ENCODE results near the gene LYZL1. TPM values are rescaled to one million over a fixed set of nuclear protein-coding genes. Genes with fewer than 3 reads are reported as not detected.

Gene LYZL1
- total and polyA plus RNA-seq, 9 of the 15 experiments (the other 6 are each of a cell fraction or from before 2014, with no cell fraction given): not detected

DNA sequence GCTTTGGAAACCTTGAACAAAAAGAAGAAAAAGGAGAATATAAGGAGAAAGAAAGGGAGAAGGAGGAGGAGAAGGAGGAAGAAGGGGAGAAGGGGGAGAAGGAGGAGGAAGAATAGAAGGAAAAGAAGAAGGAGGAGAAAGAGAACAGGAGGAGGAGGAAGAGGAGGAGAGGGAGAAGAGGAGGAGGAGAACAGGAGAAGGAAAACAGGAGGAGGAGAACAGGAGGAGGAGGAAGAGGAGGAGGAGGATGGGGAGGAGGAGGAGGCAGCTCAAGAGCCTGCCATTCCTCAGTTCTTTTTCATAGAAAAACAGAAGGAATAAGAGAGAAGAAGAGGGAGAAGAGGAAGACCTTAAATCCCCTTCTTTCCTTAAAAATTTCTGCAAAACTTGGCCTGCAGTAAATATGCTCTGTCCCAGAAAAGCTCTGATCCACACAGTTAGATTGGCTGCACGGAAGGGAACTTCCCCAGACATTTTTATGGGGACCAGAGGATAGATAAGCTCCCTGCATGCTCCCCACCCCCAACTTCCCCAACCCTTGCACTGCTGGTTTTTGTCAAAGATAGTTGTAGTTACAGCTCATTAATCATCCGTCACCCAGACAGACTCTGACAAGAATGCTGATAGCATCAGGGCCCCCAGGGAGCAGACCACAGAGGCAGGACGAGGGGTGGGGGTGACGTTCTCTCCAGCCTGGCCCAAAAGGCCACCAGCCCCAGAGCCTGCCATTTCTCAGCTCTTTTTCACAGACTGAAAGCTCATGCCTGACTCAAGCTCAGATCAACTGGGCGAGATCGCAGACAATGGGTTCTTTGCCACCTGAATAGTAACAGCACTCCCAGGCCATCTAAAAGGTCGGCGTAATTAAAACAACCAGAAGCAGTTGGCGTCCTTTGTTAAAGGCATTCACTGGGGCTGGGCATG lies 34.5 kb upstream of the LYZL1 start:
- H3K4me2 ChIP-seq (ENCODE audit: insufficient read depth, low read length): peak overlapping the region; percentile 33; the same call in 1 of the 2 replicates
- 3% methylated on average over 9 of the region's 9 CpGs for WGBS (ENCODE audit: insufficient coverage, low coverage, missing lambda C conversion rate)
- H2AFZ ChIP-seq (ENCODE audit: low read depth, low read length): no peak overlapping the region
- no peak overlapping the region for H3K4me3 ChIP-seq
- H3K9ac ChIP-seq (ENCODE audit: insufficient read depth in 1 of 2, low read depth in 2 of 2, low read length in 2 of 2): no peak overlapping the region
- H3K9me1 ChIP-seq (ENCODE audit: control insufficient read depth, insufficient read depth, low read length): no peaks in the 10 kb centered on the region
- H3K27ac ChIP-seq (ENCODE audit: extremely low read depth, low read depth, low read length): no peak overlapping the region
- ATAC-seq (peak; percentile 80), DNase-seq (ENCODE audit: extremely low read depth in 1 of 4, low spot score in 3 of 4) (peak; percentile 58 to 83 (median 66)), FAIRE-seq (peak; percentile 86)
- H3K79me2 ChIP-seq (ENCODE audit: control insufficient read depth, insufficient read depth, low read length): no peaks in the 10 kb centered on the region
- intact Hi-C loops (cut with micrococcal nuclease) (no loop called here), in situ Hi-C loops (cut with MboI) (no loop called here)
- no peaks in the 10 kb centered on the region for H3K9me3 ChIP-seq (replicated peaks; ENCODE audit: control insufficient read depth, insufficient read depth, low read depth, low read length)
- peaks cover 0 to 18% of the 10 kb centered on the region in 2 experiments; a peak in 2 of 5 replicates for H3K27me3 ChIP-seq (ENCODE audit: control insufficient read depth in 2 of 2, insufficient read depth in 2 of 2, low read length in 2 of 2)
- ChIA-PET CTCF (ENCODE audit: low intra/inter-chr PET ratio) (no interaction called here), POLR2A (interaction anchor here (0.6 to 1.0 kb wide), 2 partner anchors 9 to 156 kb away, joined by 3 to 5 read pairs; no protein-coding TSS in a partner anchor)
- no TSS peak for BruUV-seq (replicated peaks)
- no peaks in the 10 kb centered on the region for H4K20me1 ChIP-seq (replicated peaks; ENCODE audit: control insufficient read depth, insufficient read depth, low read length)
- H3K36me3 ChIP-seq (ENCODE audit: control insufficient read depth, insufficient read depth, low read length): no peaks in the 10 kb centered on the region
- peaks cover 10 to 39% of the 10 kb centered on the region in 2 experiments for H3K4me1 ChIP-seq (replicated peaks in 1 of 2; ENCODE audit: control insufficient read depth in 2 of 2, insufficient read depth in 2 of 2, low read length in 2 of 2)
- TF ChIP-seq EP300 (IDR thresholded peaks at IDR 0.05; ENCODE audit: low read length) (peak; percentile 74), CBFA2T3 (IDR thresholded peaks at IDR 0.05) (peak; percentile 65), ZNF165 (CRISPR knock-in tag; IDR thresholded peaks at IDR 0.05; ENCODE audit: borderline replicate concordance) (no peak), ZBTB7A (IDR thresholded peaks at IDR 0.05; ENCODE audit: borderline replicate concordance, control insufficient read depth, low read depth, low read length) (no peak), HMG20B (CRISPR knock-in tag; IDR thresholded peaks at IDR 0.05) (no peak), TEAD4 (IDR thresholded peaks at IDR 0.05; ENCODE audit: low read length) (peak; percentile 63; the same call in 1 of the 2 replicates), TEAD4 (CRISPR knock-in tag; IDR thresholded peaks at IDR 0.05; ENCODE audit: borderline replicate concordance) (no peak), MBD2 (IDR thresholded peaks at IDR 0.05; ENCODE audit: borderline replicate concordance, low read depth) (peak; percentile 30; the same call in 1 of the 2 replicates), L3MBTL2 (IDR thresholded peaks at IDR 0.05) (peak; percentile 23; the same call in 1 of the 2 replicates), ATF7 (IDR thresholded peaks at IDR 0.05) (peak; percentile 70), ZFPM2 (CRISPR knock-in tag; IDR thresholded peaks at IDR 0.05) (no peak)
- TF ChIP-seq, protein P1, sequence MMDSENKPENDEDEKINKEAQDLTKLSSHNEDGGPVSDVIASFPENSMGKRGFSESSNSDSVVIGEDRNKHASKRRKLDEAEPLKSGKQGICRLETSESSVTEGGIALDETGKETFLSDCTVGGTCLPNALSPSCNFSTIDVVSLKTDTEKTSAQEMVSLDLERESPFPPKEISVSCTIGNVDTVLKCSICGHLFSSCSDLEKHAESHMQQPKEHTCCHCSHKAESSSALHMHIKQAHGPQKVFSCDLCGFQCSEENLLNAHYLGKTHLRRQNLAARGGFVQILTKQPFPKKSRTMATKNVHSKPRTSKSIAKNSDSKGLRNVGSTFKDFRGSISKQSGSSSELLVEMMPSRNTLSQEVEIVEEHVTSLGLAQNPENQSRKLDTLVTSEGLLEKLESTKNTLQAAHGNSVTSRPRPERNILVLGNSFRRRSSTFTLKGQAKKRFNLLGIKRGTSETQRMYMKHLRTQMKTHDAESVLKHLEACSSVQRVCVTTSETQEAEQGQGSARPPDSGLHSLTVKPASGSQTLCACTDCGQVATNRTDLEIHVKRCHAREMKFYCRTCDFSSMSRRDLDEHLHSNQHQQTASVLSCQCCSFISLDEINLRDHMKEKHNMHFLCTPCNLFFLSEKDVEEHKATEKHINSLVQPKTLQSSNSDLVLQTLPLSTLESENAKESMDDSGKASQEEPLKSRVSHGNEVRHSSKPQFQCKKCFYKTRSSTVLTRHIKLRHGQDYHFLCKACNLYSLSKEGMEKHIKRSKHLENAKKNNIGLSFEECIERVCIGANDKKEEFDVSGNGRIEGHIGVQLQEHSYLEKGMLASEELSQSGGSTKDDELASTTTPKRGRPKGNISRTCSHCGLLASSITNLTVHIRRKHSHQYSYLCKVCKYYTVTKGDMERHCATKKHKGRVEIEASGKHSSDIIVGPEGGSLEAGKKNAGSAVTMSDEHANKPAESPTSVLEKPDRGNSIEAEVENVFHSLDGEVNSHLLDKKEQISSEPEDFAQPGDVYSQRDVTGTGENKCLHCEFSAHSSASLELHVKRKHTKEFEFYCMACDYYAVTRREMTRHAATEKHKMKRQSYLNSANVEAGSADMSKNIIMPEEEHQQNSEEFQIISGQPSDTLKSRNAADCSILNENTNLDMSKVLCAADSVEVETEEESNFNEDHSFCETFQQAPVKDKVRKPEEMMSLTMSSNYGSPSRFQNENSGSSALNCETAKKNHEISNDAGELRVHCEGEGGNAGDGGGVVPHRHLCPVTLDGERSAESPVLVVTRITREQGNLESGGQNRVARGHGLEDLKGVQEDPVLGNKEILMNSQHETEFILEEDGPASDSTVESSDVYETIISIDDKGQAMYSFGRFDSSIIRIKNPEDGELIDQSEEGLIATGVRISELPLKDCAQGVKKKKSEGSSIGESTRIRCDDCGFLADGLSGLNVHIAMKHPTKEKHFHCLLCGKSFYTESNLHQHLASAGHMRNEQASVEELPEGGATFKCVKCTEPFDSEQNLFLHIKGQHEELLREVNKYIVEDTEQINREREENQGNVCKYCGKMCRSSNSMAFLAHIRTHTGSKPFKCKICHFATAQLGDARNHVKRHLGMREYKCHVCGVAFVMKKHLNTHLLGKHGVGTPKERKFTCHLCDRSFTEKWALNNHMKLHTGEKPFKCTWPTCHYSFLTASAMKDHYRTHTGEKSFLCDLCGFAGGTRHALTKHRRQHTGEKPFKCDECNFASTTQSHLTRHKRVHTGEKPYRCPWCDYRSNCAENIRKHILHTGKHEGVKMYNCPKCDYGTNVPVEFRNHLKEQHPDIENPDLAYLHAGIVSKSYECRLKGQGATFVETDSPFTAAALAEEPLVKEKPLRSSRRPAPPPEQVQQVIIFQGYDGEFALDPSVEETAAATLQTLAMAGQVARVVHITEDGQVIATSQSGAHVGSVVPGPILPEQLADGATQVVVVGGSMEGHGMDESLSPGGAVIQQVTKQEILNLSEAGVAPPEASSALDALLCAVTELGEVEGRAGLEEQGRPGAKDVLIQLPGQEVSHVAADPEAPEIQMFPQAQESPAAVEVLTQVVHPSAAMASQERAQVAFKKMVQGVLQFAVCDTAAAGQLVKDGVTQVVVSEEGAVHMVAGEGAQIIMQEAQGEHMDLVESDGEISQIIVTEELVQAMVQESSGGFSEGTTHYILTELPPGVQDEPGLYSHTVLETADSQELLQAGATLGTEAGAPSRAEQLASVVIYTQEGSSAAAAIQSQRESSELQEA (IDR thresholded peaks at IDR 0.05; ENCODE audit: low read depth): no peak
- TF ChIP-seq, protein P2, sequence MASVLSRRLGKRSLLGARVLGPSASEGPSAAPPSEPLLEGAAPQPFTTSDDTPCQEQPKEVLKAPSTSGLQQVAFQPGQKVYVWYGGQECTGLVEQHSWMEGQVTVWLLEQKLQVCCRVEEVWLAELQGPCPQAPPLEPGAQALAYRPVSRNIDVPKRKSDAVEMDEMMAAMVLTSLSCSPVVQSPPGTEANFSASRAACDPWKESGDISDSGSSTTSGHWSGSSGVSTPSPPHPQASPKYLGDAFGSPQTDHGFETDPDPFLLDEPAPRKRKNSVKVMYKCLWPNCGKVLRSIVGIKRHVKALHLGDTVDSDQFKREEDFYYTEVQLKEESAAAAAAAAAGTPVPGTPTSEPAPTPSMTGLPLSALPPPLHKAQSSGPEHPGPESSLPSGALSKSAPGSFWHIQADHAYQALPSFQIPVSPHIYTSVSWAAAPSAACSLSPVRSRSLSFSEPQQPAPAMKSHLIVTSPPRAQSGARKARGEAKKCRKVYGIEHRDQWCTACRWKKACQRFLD (CRISPR knock-in tag; IDR thresholded peaks at IDR 0.05): 0 out of 2 replicates have a peak, but pooled peaks have one; percentile 29
